Neutrophil (primary cell): ENCODE results near the gene CARMIL3.

Experiments
- H3K27ac ChIP-seq: fragments of 200-600 bp; sonication (generic); 2 replicates; pipeline ENCODE4 v1.5.1; 2016; ENCODE audit warnings: mild to moderate bottlenecking, moderate library complexity
- H3K27me3 ChIP-seq: fragments of 200-600 bp; sonication (generic); 2 replicates; pipeline ENCODE4 v1.6.0; 2016; ENCODE audit warnings: mild to moderate bottlenecking
- H3K36me3 ChIP-seq: fragments of 200-600 bp; sonication (generic); 2 replicates; pipeline ENCODE4 v1.5.1; 2017
- H3K4me1 ChIP-seq, 2 experiments: fragments of 200-600 bp in 1 of 2; sonication (generic) in 1 of 2; 1 replicate in 1 of 2; 2 replicates in 1 of 2; pipeline versions ENCODE4 v1.5.1 to v1.6.1; 2013 to 2016; ENCODE audit warnings: low read depth in 1 of 2, low read length in 1 of 2, mild to moderate bottlenecking in 1 of 2, moderate library complexity in 1 of 2; ENCODE audit not compliant: control insufficient read depth in 1 of 2, insufficient read depth in 1 of 2
- H3K4me3 ChIP-seq, 2 experiments: fragments of 200-600 bp in 1 of 2; sonication (generic) in 1 of 2; 1 replicate in 1 of 2; 2 replicates in 1 of 2; pipeline ENCODE4 v1.5.1; 2013 to 2016; ENCODE audit warnings: low read depth in 1 of 2, low read length in 1 of 2, mild to moderate bottlenecking in 1 of 2, moderate library complexity in 1 of 2
- H3K9me3 ChIP-seq: fragments of 200-600 bp; sonication (generic); 2 replicates; pipeline ENCODE4 v1.5.1; 2016
- TF ChIP-seq, protein P1 (sequence below): fragments of 200-600 bp; sonication (generic); IDR thresholded peaks from 2 replicates; pipeline ENCODE4 v1.5.1; 2016; ENCODE audit warnings: antibody characterized with exemption

CARMIL3 gene

DNA sequence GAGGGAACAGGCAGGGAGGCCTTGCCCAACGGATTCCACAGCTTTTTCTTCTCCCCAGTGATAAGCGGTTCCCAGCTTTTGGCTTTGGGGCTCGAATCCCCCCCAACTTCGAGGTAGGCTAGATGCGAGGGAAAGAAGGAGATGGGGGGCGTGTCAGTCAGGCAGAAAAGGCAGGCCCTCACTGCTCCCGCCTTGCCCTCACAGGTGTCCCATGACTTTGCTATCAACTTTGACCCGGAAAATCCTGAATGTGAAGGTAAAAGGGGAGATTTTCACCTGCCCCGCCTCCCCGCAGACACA lies 24.4 kb downstream of the CARMIL3 start:
- H3K27me3 ChIP-seq: peaks cover 25% of the 10 kb centered on the region
- H3K36me3 ChIP-seq: no peaks in the 10 kb centered on the region
- H3K4me3 ChIP-seq: no peak overlapping the region
- no peaks in the 10 kb centered on the region for H3K9me3 ChIP-seq
- peaks cover 15% of the 10 kb centered on the region in 2 experiments for H3K4me1 ChIP-seq
- TF ChIP-seq, protein P1, sequence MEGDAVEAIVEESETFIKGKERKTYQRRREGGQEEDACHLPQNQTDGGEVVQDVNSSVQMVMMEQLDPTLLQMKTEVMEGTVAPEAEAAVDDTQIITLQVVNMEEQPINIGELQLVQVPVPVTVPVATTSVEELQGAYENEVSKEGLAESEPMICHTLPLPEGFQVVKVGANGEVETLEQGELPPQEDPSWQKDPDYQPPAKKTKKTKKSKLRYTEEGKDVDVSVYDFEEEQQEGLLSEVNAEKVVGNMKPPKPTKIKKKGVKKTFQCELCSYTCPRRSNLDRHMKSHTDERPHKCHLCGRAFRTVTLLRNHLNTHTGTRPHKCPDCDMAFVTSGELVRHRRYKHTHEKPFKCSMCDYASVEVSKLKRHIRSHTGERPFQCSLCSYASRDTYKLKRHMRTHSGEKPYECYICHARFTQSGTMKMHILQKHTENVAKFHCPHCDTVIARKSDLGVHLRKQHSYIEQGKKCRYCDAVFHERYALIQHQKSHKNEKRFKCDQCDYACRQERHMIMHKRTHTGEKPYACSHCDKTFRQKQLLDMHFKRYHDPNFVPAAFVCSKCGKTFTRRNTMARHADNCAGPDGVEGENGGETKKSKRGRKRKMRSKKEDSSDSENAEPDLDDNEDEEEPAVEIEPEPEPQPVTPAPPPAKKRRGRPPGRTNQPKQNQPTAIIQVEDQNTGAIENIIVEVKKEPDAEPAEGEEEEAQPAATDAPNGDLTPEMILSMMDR: no peak
- no peak overlapping the region for H3K27ac ChIP-seq

DNA sequence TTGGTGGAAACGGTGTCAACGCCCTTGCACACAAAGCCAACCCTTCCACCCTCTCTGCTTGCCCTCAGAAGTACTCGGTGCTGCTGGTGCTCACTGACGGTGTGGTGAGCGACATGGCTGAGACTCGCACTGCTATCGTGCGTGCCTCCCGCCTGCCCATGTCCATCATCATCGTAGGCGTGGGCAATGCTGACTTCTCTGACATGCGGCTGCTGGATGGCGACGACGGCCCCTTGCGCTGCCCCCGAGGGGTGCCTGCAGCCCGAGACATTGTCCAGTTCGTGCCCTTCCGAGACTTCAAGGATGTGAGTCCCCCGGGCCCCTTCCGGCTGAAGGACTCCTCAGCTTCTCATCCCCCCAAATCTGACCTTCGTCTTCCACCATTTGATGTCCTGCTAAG lies 25.3 kb downstream of the CARMIL3 start:
- Histone ChIP-seq H3K9me3 (no peaks in the 10 kb centered on the region), H3K4me3 (no peak overlapping the region), H3K27me3 (peaks cover 33% of the 10 kb centered on the region), H3K4me1 (peaks cover 9 to 14% of the 10 kb centered on the region in 2 experiments), H3K27ac (no peak overlapping the region), H3K36me3 (no peaks in the 10 kb centered on the region)
- TF ChIP-seq, protein P1: no peak

DNA sequence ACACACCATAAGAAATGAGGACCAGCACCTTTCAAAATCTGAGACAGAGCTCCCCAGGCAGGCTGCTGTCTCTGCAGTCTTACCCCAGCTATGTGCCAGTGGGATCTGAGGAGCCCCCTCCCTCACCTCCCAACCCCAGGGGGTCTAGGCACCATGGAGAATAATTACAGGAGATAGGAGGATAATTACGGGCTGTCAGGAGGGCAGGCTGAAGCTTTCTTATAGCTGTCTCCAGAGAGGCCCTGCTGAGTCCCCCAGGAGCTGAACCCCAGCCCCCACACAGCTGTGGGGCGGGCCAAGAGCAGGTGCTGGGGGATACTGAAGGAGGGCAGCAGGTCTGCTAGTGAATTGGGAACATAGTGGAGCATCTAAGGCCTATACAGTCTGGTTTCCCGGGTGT lies 26.3 kb downstream of the CARMIL3 start:
- Histone ChIP-seq H3K9me3 (no peaks in the 10 kb centered on the region), H3K27me3 (peaks cover 44% of the 10 kb centered on the region), H3K4me3 (no peak overlapping the region), H3K36me3 (no peaks in the 10 kb centered on the region), H3K4me1 (peaks cover 9 to 14% of the 10 kb centered on the region in 2 experiments), H3K27ac (no peak overlapping the region)
- TF ChIP-seq, protein P1: no peak

DNA sequence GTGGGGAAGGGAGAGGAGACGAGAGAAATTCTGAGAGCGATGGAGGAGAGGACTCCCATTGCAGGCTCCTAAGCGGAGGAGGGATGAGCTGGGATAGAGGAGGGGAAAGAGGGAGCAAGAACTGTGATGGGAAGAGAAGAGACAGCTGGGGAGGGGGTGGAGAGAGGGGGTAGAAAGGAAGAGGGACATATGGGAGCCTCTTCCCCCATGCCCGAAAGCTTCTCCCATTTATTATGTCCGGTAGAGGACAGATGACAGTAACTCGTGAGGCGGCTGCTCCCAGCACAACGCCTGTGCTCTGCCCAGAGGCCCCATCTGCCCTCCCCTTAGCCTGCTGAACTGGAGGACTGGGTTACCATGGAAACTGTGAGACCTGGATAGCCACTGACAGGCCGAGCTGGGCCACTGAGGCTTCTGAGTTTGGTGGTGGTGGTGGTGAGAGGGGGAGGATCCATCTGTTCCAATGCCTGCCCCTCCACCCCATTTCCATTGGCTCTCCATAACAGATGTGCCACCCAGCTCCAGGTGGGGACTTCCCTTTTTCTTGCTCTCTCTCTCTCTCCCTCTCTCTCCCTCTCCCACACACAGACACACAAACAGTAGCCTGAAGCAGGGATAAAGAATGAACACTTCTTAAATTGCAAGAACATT lies 27.8 kb downstream of the CARMIL3 start:
- H3K4me1 ChIP-seq: peaks cover 9 to 14% of the 10 kb centered on the region in 2 experiments

DNA sequence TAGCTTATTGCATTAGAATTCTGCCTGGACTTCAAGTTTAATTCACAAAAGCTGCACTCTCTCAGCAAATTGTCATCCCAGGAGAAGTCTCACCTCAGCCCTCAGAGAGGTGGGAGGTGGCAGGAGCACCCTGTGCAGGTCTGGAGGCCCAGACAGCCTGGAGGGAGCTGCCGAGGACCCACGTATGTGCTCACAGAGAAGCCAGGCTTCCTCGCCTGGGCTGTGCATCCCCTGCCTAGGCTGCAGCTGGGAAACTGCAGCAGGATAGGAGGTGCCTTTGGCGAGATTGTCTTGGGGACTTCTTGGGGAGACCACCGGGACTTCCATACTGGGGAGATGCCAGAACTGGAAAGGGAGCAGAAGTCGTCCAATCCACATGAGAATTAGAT lies 28.3 kb downstream of the CARMIL3 start:
- H3K4me3 ChIP-seq: no peak overlapping the region
- H3K4me1 ChIP-seq: peaks cover 9 to 14% of the 10 kb centered on the region in 2 experiments
- H3K27me3 ChIP-seq: peaks cover 54% of the 10 kb centered on the region
- TF ChIP-seq, protein P1: no peak
- no peaks in the 10 kb centered on the region for H3K9me3 ChIP-seq
- no peaks in the 10 kb centered on the region for H3K36me3 ChIP-seq
- no peak overlapping the region for H3K27ac ChIP-seq

More for the DNA sequence above, 27.8 kb downstream of the CARMIL3 start:
- Histone ChIP-seq H3K36me3 (no peaks in the 10 kb centered on the region), H3K9me3 (no peaks in the 10 kb centered on the region), H3K4me3 (no peak overlapping the region), H3K27ac (no peak overlapping the region), H3K27me3 (peaks cover 54% of the 10 kb centered on the region)
- TF ChIP-seq, protein P1: no peak
